K562 (cell line): ENCODE results near the gene COMMD1. TPM values are rescaled to one million over a fixed set of nuclear protein-coding genes. Genes with fewer than 3 reads are reported as not detected.

Source experiments
- ATAC-seq: fragments of 200-7000 bp; cut with Tn5 transposase; 3 replicates; pipeline ENCODE4 v1.9.1; 2020; ENCODE audit warnings: moderate library complexity
- BruUV-seq: library from RNA; stranded (reverse); fragments of 400-500 nt; replicated peaks from 2 replicates; lab custom pipeline; 2021; lab: Mats Ljungman, UMichigan
- CTCF ChIA-PET: fragments of 300-600 bp; formaldehyde crosslinking; extraction: SDS; loops from one replicate; lab custom pipeline; 2021; ENCODE audit warnings: low intra/inter-chr PET ratio; lab: Yijun Ruan, JAX
- POLR2A ChIA-PET: fragments of 300-600, 350-650 bp; sonication (Branson Sonifier 250); formaldehyde crosslinking; extraction: SDS; loops from one replicate; lab custom pipeline; 2021; ENCODE audit warnings: antibody characterized with exemption, inconsistent platforms; lab: Yijun Ruan, JAX
- DNase-seq, 4 experiments: peaks; one replicate each; pipeline versions ENCODE4 v3.0.0 to v3.0.0-alpha.2; 2011 to 2018; ENCODE audit warnings: low spot score in 3 of 4, mixed read lengths in 3 of 4; ENCODE audit errors: extremely low read depth in 1 of 4
- FAIRE-seq: peaks from 2 replicates; lab custom pipeline; 2011; peaks lifted over from hg19 to GRCh38; lab: Jason Lieb, UNC
- H2AFZ ChIP-seq: 2 replicates; pipeline ENCODE4 v1.6.0; 2011; ENCODE audit warnings: low read depth, low read length, control low read depth, inconsistent platforms
- H3K27ac ChIP-seq: fragments of 200-600 bp; 3 replicates; pipeline ENCODE4 v1.8.0; 2011; ENCODE audit warnings: low read depth, mild to moderate bottlenecking, control low read depth, inconsistent platforms, low read length, moderate library complexity, mixed read lengths; ENCODE audit errors: extremely low read depth
- H3K27me3 ChIP-seq, 2 experiments: fragments of 300-600 bp in 1 of 2; 2 replicates in 1 of 2; 3 replicates in 1 of 2; pipeline versions ENCODE4 v1.6.0 to v1.8.0; 2011; ENCODE audit warnings: inconsistent platforms in 2 of 2, low read length in 2 of 2, mild to moderate bottlenecking in 1 of 2, mixed read lengths in 1 of 2, moderate library complexity in 1 of 2; ENCODE audit not compliant: control insufficient read depth in 2 of 2, insufficient read depth in 2 of 2
- H3K36me3 ChIP-seq: fragments of 300-600 bp; 3 replicates; pipeline ENCODE4 v1.8.0; 2011; ENCODE audit warnings: mild to moderate bottlenecking, low read length, inconsistent platforms; ENCODE audit not compliant: control insufficient read depth, insufficient read depth
- H3K4me1 ChIP-seq, 2 experiments: fragments of 200-600 bp in 1 of 2; replicated peaks in 1 of 2; 2 replicates in 1 of 2; 3 replicates in 1 of 2; pipeline versions ENCODE4 v1.5.1 to v1.8.0; 2011; ENCODE audit warnings: inconsistent platforms in 2 of 2, low read length in 2 of 2, mild to moderate bottlenecking in 1 of 2, mixed read lengths in 1 of 2, moderate library complexity in 1 of 2; ENCODE audit not compliant: control insufficient read depth in 2 of 2, insufficient read depth in 2 of 2
- H3K4me2 ChIP-seq: 2 replicates; pipeline ENCODE4 v1.6.1; 2011; ENCODE audit warnings: low read length, control low read depth, inconsistent platforms, mixed read lengths; ENCODE audit not compliant: insufficient read depth
- H3K4me3 ChIP-seq: fragments of 200-600 bp; sonication (generic), shearing (Covaris generic); 2 replicates; pipeline ENCODE4 v1.5.1; 2016; ENCODE audit warnings: control low read depth, inconsistent platforms
- H3K79me2 ChIP-seq: fragments of 200-600 bp; 3 replicates; pipeline ENCODE4 v1.8.0; 2011; ENCODE audit warnings: low read length, inconsistent platforms; ENCODE audit not compliant: control insufficient read depth, insufficient read depth
- H3K9ac ChIP-seq, 2 experiments: 2 replicates each; pipeline versions ENCODE4 v1.6.0 to v1.6.1; 2011; ENCODE audit warnings: low read depth in 2 of 2, low read length in 2 of 2, control low read depth in 1 of 2, inconsistent platforms in 1 of 2, mild to moderate bottlenecking in 1 of 2, mixed read lengths in 1 of 2; ENCODE audit not compliant: insufficient read depth in 1 of 2
- H3K9me1 ChIP-seq: one replicate; pipeline ENCODE4 v1.6.0; 2011; ENCODE audit warnings: inconsistent platforms, mild to moderate bottlenecking, low read length, moderate library complexity; ENCODE audit not compliant: control insufficient read depth, insufficient read depth
- H3K9me3 ChIP-seq: replicated peaks from 2 replicates; pipeline ENCODE4 v1.5.1; 2011; ENCODE audit warnings: low read depth, low read length, inconsistent platforms; ENCODE audit not compliant: control insufficient read depth, insufficient read depth
- H4K20me1 ChIP-seq: replicated peaks from 2 replicates; pipeline ENCODE4 v1.6.1; 2011; ENCODE audit warnings: low read length, inconsistent platforms, mixed read lengths; ENCODE audit not compliant: control insufficient read depth, insufficient read depth
- SIX5 ChIP-seq, 2 experiments: IDR thresholded peaks; 2 replicates each; pipeline ENCODE4 v1.6.1; 2011; ENCODE audit warnings: low read length in 2 of 2, borderline replicate concordance in 1 of 2, low read depth in 1 of 2, mild to moderate bottlenecking in 1 of 2, moderate library complexity in 1 of 2; ENCODE audit not compliant: insufficient read depth in 1 of 2
- SNRNP70 ChIP-seq: fragments of 200-400 bp; formaldehyde crosslinking; optimal IDR thresholded peaks from 2 replicates; pipeline ENCODE3; 2017; ENCODE audit warnings: low read depth, low read length
- TAF15 ChIP-seq: fragments of 200-400 bp; formaldehyde crosslinking; IDR thresholded peaks from 2 replicates; pipeline ENCODE4 v1.6.1; 2017; ENCODE audit warnings: mild to moderate bottlenecking, low read depth, low read length, moderate library complexity
- ZNF76 ChIP-seq: fragments of 250-450 bp; sonication (Bioruptor Pico); IDR thresholded peaks from 2 replicates; pipeline ENCODE4 v1.4.0; 2020; ENCODE audit warnings: mild to moderate bottlenecking, moderate library complexity, borderline replicate concordance
- WGBS: fragments of 100-300 bp; shearing (Covaris generic); methylation state at CpG from one replicate; pipeline ENCODE4 v1.1.6; 2016; ENCODE audit warnings: low coverage, mixed read lengths; ENCODE audit not compliant: insufficient coverage; ENCODE audit errors: missing lambda C conversion rate; 5-methylcytosine and 5-hydroxymethylcytosine counted together
- in situ Hi-C: fragments of 300-500 bp; cut with MboI; formaldehyde crosslinking; loops from 4 replicates; pipeline ENCODE4 v1.15.0; 2018; ENCODE audit warnings: inconsistent platforms, mixed read lengths
- intact Hi-C: fragments of 100-400 bp; cut with micrococcal nuclease; formaldehyde crosslinking; loops from 2 replicates; pipeline ENCODE4 v1.14.2; 2022
- polyA plus RNA-seq, 8 experiments: library from polyadenylated mRNA; depleted of rRNA in 4 of 8; stranded (reverse) in 5 of 8; unstranded in 3 of 8; fragments of >200 nt; fragmentation: Nextera tagmentation in 2 of 8; fragmentation: Illumina TruSeq in 1 of 8; extraction: Ambion mirVana in 2 of 8; extraction: Trizol in 1 of 8; gene quantifications; 2 replicates each; pipeline versions ENCODE4 v1.2.1 to v1.2.3, GENCODE V29; 2011 to 2014; ENCODE audit warnings: inconsistent platforms in 1 of 8, missing spikeins in 1 of 8
- total RNA-seq, 7 experiments: library from RNA; depleted of rRNA in 6 of 7; stranded (reverse); fragments of >200 nt in 6 of 7; fragmentation: Illumina TruSeq in 2 of 7; extraction: Trizol in 2 of 7; gene quantifications; 2 replicates each; pipeline versions ENCODE4 v1.2.1 to v1.2.3, GENCODE V29; 2011 to 2021; ENCODE audit warnings: low replicate concordance in 1 of 7
- TF ChIP-seq, protein P1 (sequence below): fragments of 450-650 bp; IDR thresholded peaks from 2 replicates; pipeline ENCODE4 v1.6.1; 2016; ENCODE audit warnings: missing biosample characterization, missing genetic modification characterization

The COMMD1 gene
- total and polyA plus RNA-seq, 9 of the 15 experiments (the other 6 are each of a cell fraction or from before 2014, with no cell fraction given): 14.4 to 77.0 (median 21.4) TPM

DNA sequence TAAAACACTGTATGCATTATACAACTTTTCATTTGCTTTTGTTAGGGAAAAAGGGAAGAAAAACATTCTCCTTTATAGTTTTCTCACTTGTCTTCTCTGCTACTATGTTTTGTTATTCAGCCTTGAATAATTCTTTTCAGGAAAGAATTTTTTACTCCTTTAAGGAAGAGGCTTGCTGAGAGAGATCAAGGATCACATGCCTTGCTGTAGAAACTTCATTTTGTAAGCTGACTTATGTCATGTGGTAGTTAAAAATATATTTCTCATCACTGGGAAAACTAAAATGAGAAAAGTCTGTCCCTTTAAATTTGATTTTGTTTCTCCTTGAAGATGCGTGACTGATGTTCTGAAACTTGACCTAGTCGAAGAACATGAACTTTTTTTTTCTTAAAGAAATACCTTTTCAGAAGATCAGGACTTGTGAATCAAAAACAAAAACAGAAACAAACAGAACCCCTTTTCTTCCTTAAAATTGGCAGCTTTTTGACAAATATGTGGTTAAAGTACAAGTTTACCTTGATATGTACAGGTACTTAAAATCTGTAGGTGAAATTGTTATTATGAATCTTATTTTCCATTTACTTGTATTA is 145.1 kb downstream of the COMMD1 start:
- Histone ChIP-seq H3K36me3 (no peaks in the 10 kb centered on the region), H3K4me1 (no peaks in the 10 kb centered on the region), H2AFZ (no peak overlapping the region), H3K9me3 (no peaks in the 10 kb centered on the region), H3K27ac (no peak overlapping the region), H4K20me1 (no peaks in the 10 kb centered on the region), H3K4me3 (no peak overlapping the region), H3K9ac (no peak overlapping the region), H3K9me1 (no peaks in the 10 kb centered on the region), H3K79me2 (no peaks in the 10 kb centered on the region), H3K27me3 (no peaks in the 10 kb centered on the region), H3K4me2 (no peak overlapping the region)
- TF ChIP-seq SIX5 (IDR thresholded peaks at IDR 0.05; ENCODE audit: borderline replicate concordance in 1 of 2, insufficient read depth in 1 of 2, low read depth in 1 of 2, low read length in 2 of 2) (no peak), SNRNP70 (no peak), TAF15 (no peak), ZNF76 (CRISPR knock-in tag) (no peak)
- TF ChIP-seq, protein P1, sequence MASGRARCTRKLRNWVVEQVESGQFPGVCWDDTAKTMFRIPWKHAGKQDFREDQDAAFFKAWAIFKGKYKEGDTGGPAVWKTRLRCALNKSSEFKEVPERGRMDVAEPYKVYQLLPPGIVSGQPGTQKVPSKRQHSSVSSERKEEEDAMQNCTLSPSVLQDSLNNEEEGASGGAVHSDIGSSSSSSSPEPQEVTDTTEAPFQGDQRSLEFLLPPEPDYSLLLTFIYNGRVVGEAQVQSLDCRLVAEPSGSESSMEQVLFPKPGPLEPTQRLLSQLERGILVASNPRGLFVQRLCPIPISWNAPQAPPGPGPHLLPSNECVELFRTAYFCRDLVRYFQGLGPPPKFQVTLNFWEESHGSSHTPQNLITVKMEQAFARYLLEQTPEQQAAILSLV: no peak
- ATAC-seq: no peak
- intact Hi-C loops: no loop called here
- POLR2A ChIA-PET: no interaction called here
- FAIRE-seq: peak; percentile 44
- no peak for DNase-seq
- BruUV-seq: no TSS peak
- CTCF ChIA-PET: no interaction called here
- in situ Hi-C loops: no loop called here
- 65% methylated on average over 2 of the region's 2 CpGs for WGBS
